ENCODE results near the gene MRPL9.
A peak's percentile ranks its signal among the peaks of the same experiment; 100 is the strongest.

The MRPL9 gene

DNA sequence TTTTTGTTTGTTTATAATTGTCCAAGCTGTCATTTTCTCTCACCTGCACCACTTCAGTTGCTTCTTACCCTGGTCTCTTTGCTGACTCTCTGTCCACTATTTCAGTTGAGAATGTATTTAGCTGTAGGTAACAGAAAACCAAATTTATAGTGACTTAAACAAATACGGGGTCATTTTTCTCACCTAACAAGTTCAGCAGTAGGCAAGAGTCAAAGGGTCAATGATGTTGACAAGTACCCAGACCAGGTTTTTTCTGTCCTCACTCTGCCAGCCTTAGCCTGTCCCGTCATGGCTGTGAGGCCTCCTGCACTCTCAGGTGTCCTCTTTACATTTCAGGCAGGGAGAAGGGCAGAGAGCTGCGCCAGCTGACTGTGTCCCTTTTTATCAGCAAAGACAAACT is 30.2 kb downstream of the MRPL9 start:
- in situ Hi-C loops (cut with MboI; ENCODE audit: low pct_unique_long_range_greater_than_20kb, low sequenced_read_pairs, unreplicated experiment) = loop anchor here (10.0 kb wide), 1 partner anchor 138 kb away; no protein-coding TSS in a partner anchor
- TF ChIP-seq, protein P1, sequence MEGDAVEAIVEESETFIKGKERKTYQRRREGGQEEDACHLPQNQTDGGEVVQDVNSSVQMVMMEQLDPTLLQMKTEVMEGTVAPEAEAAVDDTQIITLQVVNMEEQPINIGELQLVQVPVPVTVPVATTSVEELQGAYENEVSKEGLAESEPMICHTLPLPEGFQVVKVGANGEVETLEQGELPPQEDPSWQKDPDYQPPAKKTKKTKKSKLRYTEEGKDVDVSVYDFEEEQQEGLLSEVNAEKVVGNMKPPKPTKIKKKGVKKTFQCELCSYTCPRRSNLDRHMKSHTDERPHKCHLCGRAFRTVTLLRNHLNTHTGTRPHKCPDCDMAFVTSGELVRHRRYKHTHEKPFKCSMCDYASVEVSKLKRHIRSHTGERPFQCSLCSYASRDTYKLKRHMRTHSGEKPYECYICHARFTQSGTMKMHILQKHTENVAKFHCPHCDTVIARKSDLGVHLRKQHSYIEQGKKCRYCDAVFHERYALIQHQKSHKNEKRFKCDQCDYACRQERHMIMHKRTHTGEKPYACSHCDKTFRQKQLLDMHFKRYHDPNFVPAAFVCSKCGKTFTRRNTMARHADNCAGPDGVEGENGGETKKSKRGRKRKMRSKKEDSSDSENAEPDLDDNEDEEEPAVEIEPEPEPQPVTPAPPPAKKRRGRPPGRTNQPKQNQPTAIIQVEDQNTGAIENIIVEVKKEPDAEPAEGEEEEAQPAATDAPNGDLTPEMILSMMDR (IDR thresholded peaks at IDR 0.05; ENCODE audit: extremely low read depth, insufficient read depth, missing control alignments) = no peak
- no peak for DNase-seq (ENCODE audit: low spot score)

DNA sequence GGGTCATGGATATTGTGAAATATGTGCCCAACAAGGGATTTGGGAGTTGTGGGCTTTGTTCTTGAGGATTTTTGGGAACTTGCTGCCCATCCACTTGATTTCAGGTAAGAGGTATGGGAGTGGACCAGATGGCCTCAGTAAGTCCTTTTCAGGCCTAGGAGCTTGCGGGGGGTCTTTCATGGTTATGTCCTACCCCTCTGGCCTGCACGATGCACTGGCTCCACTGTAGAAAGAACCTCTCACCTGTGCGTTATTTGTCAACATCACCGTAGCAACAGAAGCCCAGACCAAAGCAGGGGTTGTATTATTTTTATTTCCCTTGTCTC is 33.4 kb downstream of the MRPL9 start:
- no peak for DNase-seq (ENCODE audit: low spot score)
- in situ Hi-C loops (cut with MboI; ENCODE audit: low pct_unique_long_range_greater_than_20kb, low sequenced_read_pairs, unreplicated experiment) = loop anchor here (10.0 kb wide), 1 partner anchor 135 kb away; no protein-coding TSS in a partner anchor
- TF ChIP-seq, protein P1 (IDR thresholded peaks at IDR 0.05; ENCODE audit: extremely low read depth, insufficient read depth, missing control alignments) = no peak

DNA sequence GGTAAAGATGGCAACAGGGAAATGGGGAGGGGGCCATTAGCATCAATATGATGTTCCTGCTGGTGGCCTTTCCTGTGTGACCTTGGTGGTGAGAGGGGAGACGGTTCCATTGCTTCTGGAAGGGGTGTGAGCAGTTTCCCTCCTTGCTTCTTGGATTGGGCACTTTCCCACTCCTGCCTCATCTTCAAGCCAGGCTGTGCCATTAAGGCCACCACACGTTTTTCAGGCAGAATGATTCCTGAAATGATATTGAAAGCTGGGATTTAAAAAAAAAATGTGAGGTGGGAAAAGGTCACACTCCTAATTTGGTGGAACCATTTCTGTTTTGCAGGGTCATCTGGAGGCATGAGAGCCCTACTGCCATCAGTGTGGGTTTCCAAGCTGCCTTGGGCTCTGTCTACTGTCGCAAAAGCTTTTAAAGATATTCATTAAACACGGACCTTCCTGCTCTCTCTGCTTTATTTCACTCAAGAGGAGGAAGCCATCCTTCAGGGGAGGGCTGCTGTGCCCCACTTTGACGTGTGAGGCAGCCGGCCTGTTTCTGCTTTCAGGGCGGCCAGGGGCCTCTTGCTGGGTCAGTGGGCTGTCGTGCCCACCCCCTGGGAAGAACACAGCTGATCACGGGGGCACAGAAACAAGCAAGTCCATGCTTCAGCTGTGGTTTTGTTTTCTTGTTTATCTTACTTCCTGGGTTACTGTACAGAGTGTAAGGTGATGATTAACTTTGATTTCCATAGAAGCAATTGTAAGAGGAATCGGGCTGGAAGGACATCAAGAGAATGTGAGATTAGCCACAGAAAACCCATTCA is 33.9 kb downstream of the MRPL9 start:
- TF ChIP-seq, protein P1 (IDR thresholded peaks at IDR 0.05; ENCODE audit: extremely low read depth, insufficient read depth, missing control alignments) = no peak
- in situ Hi-C loops (cut with MboI; ENCODE audit: low pct_unique_long_range_greater_than_20kb, low sequenced_read_pairs, unreplicated experiment) = no loop called here
- DNase-seq (ENCODE audit: low spot score) = peak; percentile 4

DNA sequence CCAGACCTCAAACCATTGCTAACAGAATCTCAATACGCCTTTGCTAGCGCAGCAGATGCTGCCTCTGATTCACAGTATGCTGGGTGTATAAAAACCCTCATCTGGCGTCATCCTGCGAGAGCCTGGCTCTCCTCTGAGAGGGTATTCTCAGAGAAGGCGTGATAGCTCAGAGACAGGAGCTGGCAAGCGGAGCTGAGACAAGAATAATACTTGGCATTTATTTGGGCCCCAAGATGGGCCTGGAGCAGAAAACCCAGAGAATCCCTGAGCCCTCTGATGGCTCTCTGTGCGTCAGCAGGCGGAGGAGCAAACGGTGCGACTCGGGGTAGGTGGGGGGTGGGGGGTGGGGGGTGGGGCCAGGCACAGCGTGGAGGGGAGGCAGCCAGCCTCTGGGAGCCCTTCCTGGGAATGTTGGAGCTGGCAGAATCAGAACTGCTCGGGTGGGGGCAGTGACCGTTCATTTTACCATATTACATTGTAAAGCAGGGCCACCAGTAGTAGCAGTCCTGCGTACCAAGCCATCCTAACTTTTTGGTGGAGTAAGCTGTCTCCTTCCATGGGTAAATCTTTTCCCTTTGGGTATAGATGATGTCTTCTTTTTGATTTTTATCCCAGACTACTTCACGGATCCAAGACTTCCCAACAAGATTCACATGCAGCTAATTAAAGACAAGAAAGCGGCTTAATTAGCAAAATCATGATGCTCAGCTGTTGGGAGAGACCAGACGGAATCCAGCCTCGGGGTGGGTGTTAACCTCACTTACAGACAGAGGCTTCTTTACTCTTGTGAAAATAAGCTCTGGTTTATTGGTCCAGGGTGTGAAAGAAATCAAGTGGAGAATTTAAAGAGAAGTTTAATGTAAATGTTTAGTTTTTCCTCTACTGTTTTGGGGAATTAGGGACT is 34.9 kb downstream of the MRPL9 start:
- TF ChIP-seq, protein P1 (IDR thresholded peaks at IDR 0.05; ENCODE audit: extremely low read depth, insufficient read depth, missing control alignments) = no peak
- no peak for DNase-seq (ENCODE audit: low spot score)
- in situ Hi-C loops (cut with MboI; ENCODE audit: low pct_unique_long_range_greater_than_20kb, low sequenced_read_pairs, unreplicated experiment) = no loop called here

DNA sequence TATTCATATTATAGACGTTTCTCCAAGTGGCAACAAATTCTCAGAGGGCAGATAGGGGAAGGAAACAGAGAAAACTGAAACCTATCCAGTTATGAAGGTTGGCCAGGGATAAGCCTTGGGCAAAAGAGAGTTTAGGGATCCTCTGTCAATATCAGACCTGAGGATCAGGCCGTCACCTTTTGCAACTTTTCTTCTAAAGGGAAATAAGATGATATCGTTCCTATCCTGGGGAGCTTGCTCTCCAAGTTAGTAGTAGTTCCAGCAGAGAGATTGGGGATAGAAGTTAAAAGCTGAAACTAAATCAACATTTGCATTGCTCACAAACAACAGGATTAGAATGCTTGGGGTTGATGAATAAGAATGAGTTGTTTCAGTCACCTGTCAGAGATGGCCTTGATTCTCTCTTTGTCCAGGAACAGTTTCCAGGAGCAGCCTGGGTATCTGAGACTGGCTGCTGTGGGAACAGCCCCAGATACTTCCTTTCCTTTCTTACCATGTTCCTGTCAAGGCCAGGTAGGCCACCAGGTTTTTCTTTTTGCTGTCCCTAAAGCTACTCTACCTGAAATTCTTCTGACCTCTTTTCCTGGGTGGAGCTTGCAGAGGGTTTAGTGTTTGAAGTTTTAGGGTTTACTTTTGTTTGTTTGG is 39.4 kb downstream of the MRPL9 start:
- in situ Hi-C loops (cut with MboI; ENCODE audit: low pct_unique_long_range_greater_than_20kb, low sequenced_read_pairs, unreplicated experiment) = no loop called here
- DNase-seq (ENCODE audit: low spot score) = peak; percentile 3
- TF ChIP-seq, protein P1 (IDR thresholded peaks at IDR 0.05; ENCODE audit: extremely low read depth, insufficient read depth, missing control alignments) = no peak

DNA sequence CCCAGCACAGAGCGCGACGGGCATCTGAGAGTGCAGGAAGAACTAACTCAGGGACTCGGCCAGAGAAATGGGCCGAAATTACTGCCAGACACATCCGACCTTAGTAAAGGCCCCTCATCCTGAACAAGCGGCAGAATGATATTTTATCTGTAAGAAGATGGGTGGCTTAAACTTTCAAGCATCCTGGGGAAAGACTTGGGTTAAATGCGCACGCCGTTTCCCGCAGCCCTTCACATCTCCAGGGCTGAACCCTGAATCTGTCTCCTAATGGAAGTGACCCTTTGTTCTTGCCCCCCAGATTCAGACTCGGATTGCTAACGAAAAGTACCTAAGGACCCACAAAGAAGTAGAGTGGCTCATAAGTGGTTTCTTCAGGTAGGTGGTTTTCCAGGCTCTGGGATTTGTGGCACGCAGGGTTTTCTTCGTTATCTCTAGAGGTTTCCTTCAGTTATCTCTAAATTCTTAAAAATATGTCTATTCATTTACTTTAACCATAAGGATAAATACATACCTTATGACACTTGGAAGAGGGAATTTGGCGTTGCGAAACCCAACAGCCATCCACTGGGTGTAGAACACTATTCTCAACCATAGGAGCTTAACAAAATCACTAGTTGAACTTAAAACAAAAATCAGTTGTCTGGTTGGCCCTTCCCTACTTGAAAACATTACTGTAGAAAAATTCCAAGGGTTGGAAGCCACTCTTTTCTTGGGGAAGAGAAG is 41.3 kb downstream of the MRPL9 start:
- DNase-seq (ENCODE audit: low spot score) = no peak
- TF ChIP-seq, protein P1 (IDR thresholded peaks at IDR 0.05; ENCODE audit: extremely low read depth, insufficient read depth, missing control alignments) = no peak
- in situ Hi-C loops (cut with MboI; ENCODE audit: low pct_unique_long_range_greater_than_20kb, low sequenced_read_pairs, unreplicated experiment) = no loop called here

All from GM13977 (cell line).